ENCODE data around the gene EDN2.

Gene EDN2

DNA sequence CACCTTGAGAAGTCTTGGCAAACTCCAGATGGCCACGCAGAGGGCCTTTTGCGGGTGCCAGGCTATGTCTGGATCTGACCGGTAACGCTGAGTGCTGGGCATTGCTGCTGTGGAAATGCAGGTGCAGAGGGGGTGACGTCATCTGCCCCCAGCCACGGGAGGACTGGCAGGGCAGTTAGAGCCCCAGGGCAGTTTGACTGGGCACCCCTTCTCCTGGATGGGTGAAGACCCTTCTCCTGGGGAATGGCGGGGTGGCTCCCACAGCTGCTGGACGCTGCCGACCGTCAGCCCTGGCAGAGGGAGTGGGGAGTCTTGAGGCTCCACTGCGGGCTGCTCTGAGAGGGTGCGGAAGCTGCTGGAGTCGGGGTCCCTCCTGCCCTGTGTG lies 12.6 kb upstream of the EDN2 start (continued):
- TF ChIP-seq, protein P1, sequence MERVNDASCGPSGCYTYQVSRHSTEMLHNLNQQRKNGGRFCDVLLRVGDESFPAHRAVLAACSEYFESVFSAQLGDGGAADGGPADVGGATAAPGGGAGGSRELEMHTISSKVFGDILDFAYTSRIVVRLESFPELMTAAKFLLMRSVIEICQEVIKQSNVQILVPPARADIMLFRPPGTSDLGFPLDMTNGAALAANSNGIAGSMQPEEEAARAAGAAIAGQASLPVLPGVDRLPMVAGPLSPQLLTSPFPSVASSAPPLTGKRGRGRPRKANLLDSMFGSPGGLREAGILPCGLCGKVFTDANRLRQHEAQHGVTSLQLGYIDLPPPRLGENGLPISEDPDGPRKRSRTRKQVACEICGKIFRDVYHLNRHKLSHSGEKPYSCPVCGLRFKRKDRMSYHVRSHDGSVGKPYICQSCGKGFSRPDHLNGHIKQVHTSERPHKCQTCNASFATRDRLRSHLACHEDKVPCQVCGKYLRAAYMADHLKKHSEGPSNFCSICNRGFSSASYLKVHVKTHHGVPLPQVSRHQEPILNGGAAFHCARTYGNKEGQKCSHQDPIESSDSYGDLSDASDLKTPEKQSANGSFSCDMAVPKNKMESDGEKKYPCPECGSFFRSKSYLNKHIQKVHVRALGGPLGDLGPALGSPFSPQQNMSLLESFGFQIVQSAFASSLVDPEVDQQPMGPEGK (CRISPR knock-in tag; IDR thresholded peaks at IDR 0.05; ENCODE audit: borderline replicate concordance): no peak

DNA sequence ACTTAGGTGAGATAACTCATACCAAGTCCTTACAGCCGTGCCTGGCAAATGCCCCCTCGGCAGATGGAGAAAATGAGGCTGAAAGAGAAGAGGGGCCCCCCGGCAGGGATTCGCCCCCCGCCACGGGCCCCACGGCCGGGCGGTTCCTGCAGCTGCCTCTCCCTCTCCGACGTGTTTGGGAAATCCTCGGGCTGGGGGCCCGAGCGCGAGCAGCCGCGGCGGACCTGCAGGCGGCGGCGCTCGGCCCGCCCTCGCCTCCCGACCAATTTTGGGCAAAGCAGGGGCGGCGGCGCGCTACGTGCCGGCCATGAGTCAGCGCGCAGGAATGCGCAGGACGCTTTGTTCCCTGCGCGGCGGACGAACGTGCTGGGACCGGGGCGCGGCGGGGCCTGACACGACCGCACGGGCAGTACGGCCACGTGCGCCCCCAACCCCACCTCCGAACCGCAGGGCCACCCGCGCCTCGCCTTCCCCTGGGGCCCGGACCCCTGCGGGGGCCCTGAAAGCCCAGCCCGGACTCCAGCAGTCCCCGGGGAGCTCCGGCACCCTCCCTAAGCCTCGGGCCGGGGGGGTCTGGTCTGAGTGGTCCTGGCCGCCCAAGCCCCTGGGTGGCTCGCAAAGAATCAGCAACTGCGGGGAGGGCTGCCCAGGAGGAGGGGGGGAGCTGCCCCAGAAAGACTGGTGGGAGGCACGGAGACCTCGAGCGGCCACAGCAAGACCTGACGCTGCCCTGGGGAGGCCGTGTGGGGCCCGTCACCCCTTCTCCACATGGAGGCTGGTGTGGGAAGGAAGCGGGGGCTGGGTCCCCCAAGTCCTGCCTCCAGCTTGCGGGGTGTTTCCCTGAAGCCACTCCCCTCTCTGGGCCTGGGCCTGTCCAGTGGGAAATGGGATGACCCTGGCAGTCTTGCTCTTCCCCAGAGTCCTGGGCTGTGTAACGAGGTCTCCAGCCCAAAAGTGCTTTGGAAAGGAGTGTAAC lies 11.9 kb upstream of the EDN2 start:
- ATAC-seq: no peak

More for the DNA sequence above, 11.9 kb upstream of the EDN2 start:
- TF ChIP-seq RARB (CRISPR knock-in tag; IDR thresholded peaks at IDR 0.05) (no peak), ESRRG (CRISPR knock-in tag; IDR thresholded peaks at IDR 0.05) (no peak), ZNF8 (CRISPR knock-in tag; IDR thresholded peaks at IDR 0.05) (no peak), CSDC2 (CRISPR knock-in tag; IDR thresholded peaks at IDR 0.05) (no peak), OSR1 (CRISPR knock-in tag; IDR thresholded peaks at IDR 0.05) (no peak), BACH2 (CRISPR knock-in tag; IDR thresholded peaks at IDR 0.05; ENCODE audit: borderline replicate concordance) (no peak), ARNTL (CRISPR knock-in tag; IDR thresholded peaks at IDR 0.05; ENCODE audit: borderline replicate concordance, low read depth) (no peak), ZNF565 (CRISPR knock-in tag; conservative IDR thresholded peaks at IDR 0.05; ENCODE audit: low read depth) (no peak), ZFP3 (CRISPR knock-in tag; IDR thresholded peaks at IDR 0.05) (no peak), ZNF70 (CRISPR knock-in tag; IDR thresholded peaks at IDR 0.05) (no peak), TCF4 (CRISPR knock-in tag; IDR thresholded peaks at IDR 0.05; ENCODE audit: borderline replicate concordance) (no peak), ZFP30 (CRISPR knock-in tag; IDR thresholded peaks at IDR 0.05) (no peak), PPARA (CRISPR knock-in tag; IDR thresholded peaks at IDR 0.05; ENCODE audit: borderline replicate concordance) (no peak), ISL1 (CRISPR knock-in tag; IDR thresholded peaks at IDR 0.05) (no peak)
- TF ChIP-seq, protein P2, sequence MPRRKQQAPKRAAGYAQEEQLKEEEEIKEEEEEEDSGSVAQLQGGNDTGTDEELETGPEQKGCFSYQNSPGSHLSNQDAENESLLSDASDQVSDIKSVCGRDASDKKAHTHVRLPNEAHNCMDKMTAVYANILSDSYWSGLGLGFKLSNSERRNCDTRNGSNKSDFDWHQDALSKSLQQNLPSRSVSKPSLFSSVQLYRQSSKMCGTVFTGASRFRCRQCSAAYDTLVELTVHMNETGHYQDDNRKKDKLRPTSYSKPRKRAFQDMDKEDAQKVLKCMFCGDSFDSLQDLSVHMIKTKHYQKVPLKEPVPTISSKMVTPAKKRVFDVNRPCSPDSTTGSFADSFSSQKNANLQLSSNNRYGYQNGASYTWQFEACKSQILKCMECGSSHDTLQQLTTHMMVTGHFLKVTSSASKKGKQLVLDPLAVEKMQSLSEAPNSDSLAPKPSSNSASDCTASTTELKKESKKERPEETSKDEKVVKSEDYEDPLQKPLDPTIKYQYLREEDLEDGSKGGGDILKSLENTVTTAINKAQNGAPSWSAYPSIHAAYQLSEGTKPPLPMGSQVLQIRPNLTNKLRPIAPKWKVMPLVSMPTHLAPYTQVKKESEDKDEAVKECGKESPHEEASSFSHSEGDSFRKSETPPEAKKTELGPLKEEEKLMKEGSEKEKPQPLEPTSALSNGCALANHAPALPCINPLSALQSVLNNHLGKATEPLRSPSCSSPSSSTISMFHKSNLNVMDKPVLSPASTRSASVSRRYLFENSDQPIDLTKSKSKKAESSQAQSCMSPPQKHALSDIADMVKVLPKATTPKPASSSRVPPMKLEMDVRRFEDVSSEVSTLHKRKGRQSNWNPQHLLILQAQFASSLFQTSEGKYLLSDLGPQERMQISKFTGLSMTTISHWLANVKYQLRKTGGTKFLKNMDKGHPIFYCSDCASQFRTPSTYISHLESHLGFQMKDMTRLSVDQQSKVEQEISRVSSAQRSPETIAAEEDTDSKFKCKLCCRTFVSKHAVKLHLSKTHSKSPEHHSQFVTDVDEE (CRISPR knock-in tag; IDR thresholded peaks at IDR 0.05): no peak
- TF ChIP-seq, protein P3, sequence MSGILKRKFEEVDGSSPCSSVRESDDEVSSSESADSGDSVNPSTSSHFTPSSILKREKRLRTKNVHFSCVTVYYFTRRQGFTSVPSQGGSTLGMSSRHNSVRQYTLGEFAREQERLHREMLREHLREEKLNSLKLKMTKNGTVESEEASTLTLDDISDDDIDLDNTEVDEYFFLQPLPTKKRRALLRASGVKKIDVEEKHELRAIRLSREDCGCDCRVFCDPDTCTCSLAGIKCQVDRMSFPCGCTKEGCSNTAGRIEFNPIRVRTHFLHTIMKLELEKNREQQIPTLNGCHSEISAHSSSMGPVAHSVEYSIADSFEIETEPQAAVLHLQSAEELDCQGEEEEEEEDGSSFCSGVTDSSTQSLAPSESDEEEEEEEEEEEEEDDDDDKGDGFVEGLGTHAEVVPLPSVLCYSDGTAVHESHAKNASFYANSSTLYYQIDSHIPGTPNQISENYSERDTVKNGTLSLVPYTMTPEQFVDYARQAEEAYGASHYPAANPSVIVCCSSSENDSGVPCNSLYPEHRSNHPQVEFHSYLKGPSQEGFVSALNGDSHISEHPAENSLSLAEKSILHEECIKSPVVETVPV (CRISPR knock-in tag; IDR thresholded peaks at IDR 0.05): no peak
- TF ChIP-seq, protein P1 (CRISPR knock-in tag; IDR thresholded peaks at IDR 0.05; ENCODE audit: borderline replicate concordance): no peak
- TF ChIP-seq, protein P4, sequence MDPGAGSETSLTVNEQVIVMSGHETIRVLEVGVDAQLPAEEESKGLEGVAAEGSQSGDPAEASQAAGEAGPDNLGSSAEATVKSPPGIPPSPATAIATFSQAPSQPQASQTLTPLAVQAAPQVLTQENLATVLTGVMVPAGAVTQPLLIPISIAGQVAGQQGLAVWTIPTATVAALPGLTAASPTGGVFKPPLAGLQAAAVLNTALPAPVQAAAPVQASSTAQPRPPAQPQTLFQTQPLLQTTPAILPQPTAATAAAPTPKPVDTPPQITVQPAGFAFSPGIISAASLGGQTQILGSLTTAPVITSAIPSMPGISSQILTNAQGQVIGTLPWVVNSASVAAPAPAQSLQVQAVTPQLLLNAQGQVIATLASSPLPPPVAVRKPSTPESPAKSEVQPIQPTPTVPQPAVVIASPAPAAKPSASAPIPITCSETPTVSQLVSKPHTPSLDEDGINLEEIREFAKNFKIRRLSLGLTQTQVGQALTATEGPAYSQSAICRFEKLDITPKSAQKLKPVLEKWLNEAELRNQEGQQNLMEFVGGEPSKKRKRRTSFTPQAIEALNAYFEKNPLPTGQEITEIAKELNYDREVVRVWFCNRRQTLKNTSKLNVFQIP (CRISPR knock-in tag; IDR thresholded peaks at IDR 0.05; ENCODE audit: borderline replicate concordance, low read depth): no peak
- TF ChIP-seq, protein P5, sequence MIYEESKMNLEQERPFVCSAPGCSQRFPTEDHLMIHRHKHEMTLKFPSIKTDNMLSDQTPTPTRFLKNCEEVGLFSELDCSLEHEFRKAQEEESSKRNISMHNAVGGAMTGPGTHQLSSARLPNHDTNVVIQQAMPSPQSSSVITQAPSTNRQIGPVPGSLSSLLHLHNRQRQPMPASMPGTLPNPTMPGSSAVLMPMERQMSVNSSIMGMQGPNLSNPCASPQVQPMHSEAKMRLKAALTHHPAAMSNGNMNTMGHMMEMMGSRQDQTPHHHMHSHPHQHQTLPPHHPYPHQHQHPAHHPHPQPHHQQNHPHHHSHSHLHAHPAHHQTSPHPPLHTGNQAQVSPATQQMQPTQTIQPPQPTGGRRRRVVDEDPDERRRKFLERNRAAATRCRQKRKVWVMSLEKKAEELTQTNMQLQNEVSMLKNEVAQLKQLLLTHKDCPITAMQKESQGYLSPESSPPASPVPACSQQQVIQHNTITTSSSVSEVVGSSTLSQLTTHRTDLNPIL (CRISPR knock-in tag; IDR thresholded peaks at IDR 0.05; ENCODE audit: low read depth): no peak

Data from SK-N-SH treated with all-trans-retinoic acid at 6 μM for 48 hours (cell line).